Measurements from ENCODE around the gene PIK3IP1. TPM values are rescaled to one million over a fixed set of nuclear protein-coding genes. Genes with fewer than 3 reads are reported as not detected.

Gene PIK3IP1
- total RNA-seq, 1 donor from 2014 or later, result 3.2 TPM

Other genes starting within 250 kb of the PIK3IP1 start
- 20.9 TPM for gene SMTN, start 211.2 kb downstream of the PIK3IP1 start, total RNA-seq
- 7.0 TPM for gene SELENOM, start 184.9 kb downstream of the PIK3IP1 start, total RNA-seq
- 0.25 TPM for gene INPP5J, start 169.5 kb downstream of the PIK3IP1 start, total RNA-seq
- not detected for gene PLA2G3, start 152.0 kb downstream of the PIK3IP1 start, total RNA-seq
- gene RNF185, start 132.3 kb downstream of the PIK3IP1 start, total RNA-seq, result 33.5 TPM
- gene LIMK2, start 80.2 kb downstream of the PIK3IP1 start, total RNA-seq, result 7.3 TPM
- gene PATZ1, start 53.9 kb upstream of the PIK3IP1 start, total RNA-seq, result 21.2 TPM
- gene DRG1, start 107.1 kb upstream of the PIK3IP1 start, total RNA-seq, result 18.6 TPM
- 8.9 TPM for gene EIF4ENIF1, start 197.4 kb upstream of the PIK3IP1 start, total RNA-seq
- 7.6 TPM for gene SFI1, start 204.0 kb upstream of the PIK3IP1 start, total RNA-seq

All from left lobe of liver (tissue), 1 donor.